GM19397 (cell line): ENCODE measurements around the gene ICA1.

Experiments
- ATAC-seq: cut with Tn5 transposase; IDR thresholded peaks from one replicate; pipeline ENCODE4 v1.9.1; 2021; ENCODE audit warnings: mild to moderate bottlenecking, moderate library complexity; ENCODE audit not compliant: unreplicated experiment

The ICA1 gene

GRCh38 chr7:8161364-8161828 is 100.6 kb downstream of the ICA1 start:
- no peak for ATAC-seq

- ATAC-seq: no peak
Measured at GRCh38 chr7:8160779-8161345, 101.1 kb downstream of the ICA1 start.

- ATAC-seq: no peak
Measured at GRCh38 chr7:8160250-8160649, 101.7 kb downstream of the ICA1 start.

- no peak for ATAC-seq
Measured at GRCh38 chr7:8159595-8159994, 102.4 kb downstream of the ICA1 start.

- no peak for ATAC-seq
Measured at GRCh38 chr7:8157296-8157695, 104.7 kb downstream of the ICA1 start.

GRCh38 chr7:8155836-8156235 is 106.1 kb downstream of the ICA1 start:
- ATAC-seq: no peak

GRCh38 chr7:8154272-8154671 is 107.7 kb downstream of the ICA1 start:
- ATAC-seq: no peak

GRCh38 chr7:8152489-8153192 is 109.3 kb downstream of the ICA1 start:
- no peak for ATAC-seq

- no peak for ATAC-seq
Measured at GRCh38 chr7:8151161-8151725, 110.7 kb downstream of the ICA1 start.

GRCh38 chr7:8149222-8149621 is 112.7 kb downstream of the ICA1 start:
- peak; percentile 55 for ATAC-seq

GRCh38 chr7:8147760-8148463 is 114.1 kb downstream of the ICA1 start:
- ATAC-seq: no peak

GRCh38 chr7:8146788-8147413 is 115.1 kb downstream of the ICA1 start:
- no peak for ATAC-seq

- no peak for ATAC-seq
Measured at GRCh38 chr7:8146106-8146787, 115.7 kb downstream of the ICA1 start.

- ATAC-seq: no peak
Measured at GRCh38 chr7:8144856-8145255, 117.1 kb downstream of the ICA1 start.

GRCh38 chr7:8143151-8143874 is 118.7 kb downstream of the ICA1 start:
- no peak for ATAC-seq

GRCh38 chr7:8142477-8142876 is 119.5 kb downstream of the ICA1 start:
- no peak for ATAC-seq

GRCh38 chr7:8141070-8141469 is 120.9 kb downstream of the ICA1 start:
- no peak for ATAC-seq

GRCh38 chr7:8136051-8136730 is 125.8 kb downstream of the ICA1 start:
- no peak for ATAC-seq

GRCh38 chr7:8135417-8135816 is 126.5 kb downstream of the ICA1 start:
- no peak for ATAC-seq
